Suprapubic skin (tissue), 4 donors: Measurements from ENCODE around the gene XKR8. TPM values are rescaled to one million over a fixed set of nuclear protein-coding genes. Genes with fewer than 3 reads are reported as not detected.

Source experiments
- DNase-seq, 2 donors: peaks; one replicate each; pipeline ENCODE4 v3.0.0-alpha.2; 2019; ENCODE audit warnings: low spot score in 2 of 2
- H3K27ac ChIP-seq: fragments of 200-600 bp; sonication (generic); one replicate; pipeline ENCODE4 v1.5.1; 2019
- H3K27me3 ChIP-seq: fragments of 200-600 bp; sonication (generic); one replicate; pipeline ENCODE4 v1.5.1; 2019
- H3K36me3 ChIP-seq: fragments of 200-600 bp; sonication (generic); one replicate; pipeline ENCODE4 v1.5.1; 2019
- H3K4me1 ChIP-seq: fragments of 200-600 bp; sonication (generic); one replicate; pipeline ENCODE4 v1.5.1; 2019
- H3K4me3 ChIP-seq: fragments of 200-600 bp; sonication (generic); one replicate; pipeline ENCODE4 v1.5.1; 2019; ENCODE audit warnings: mild to moderate bottlenecking
- H3K9me3 ChIP-seq: fragments of 200-600 bp; sonication (generic); one replicate; pipeline ENCODE4 v1.5.1; 2019
- EP300 ChIP-seq: sonication (generic); formaldehyde crosslinking; IDR thresholded peaks from one replicate; pipeline ENCODE4 v1.6.1; 2017; ENCODE audit warnings: antibody characterized with exemption
- POLR2A ChIP-seq, 2 donors: fragments of 450-650 bp; IDR thresholded peaks; one replicate each; pipeline ENCODE4 v1.6.1; 2017; ENCODE audit warnings: antibody characterized with exemption in 2 of 2, mild to moderate bottlenecking in 2 of 2, moderate library complexity in 2 of 2
- POLR2AphosphoS5 ChIP-seq, 3 donors: sonication (generic); formaldehyde crosslinking; IDR thresholded peaks; one replicate each; pipeline ENCODE4 v1.6.1; 2017; ENCODE audit warnings: antibody characterized with exemption in 3 of 3
- WGBS: methylation state at CpG from one replicate; pipeline ENCODE4 v1.1.5; 2018; 5-methylcytosine and 5-hydroxymethylcytosine counted together
- total RNA-seq, 4 donors: library from RNA; depleted of rRNA; stranded (reverse); fragments of >200 nt; gene quantifications; one replicate each; pipeline ENCODE4 v1.1.0, GENCODE V29; 2016
- TF ChIP-seq, protein P1 (sequence below), 2 donors: fragments of 200-600 bp in 1 of 2; fragments of 450-650 bp in 1 of 2; sonication (generic) in 1 of 2; IDR thresholded peaks; one replicate each; pipeline ENCODE4 v1.5.1; 2016 to 2019; ENCODE audit warnings: antibody characterized with exemption in 2 of 2, mild to moderate bottlenecking in 1 of 2, moderate library complexity in 1 of 2

Gene XKR8
- total RNA-seq, 4 donors from 2014 or later, result 6.1 to 7.7 (median 6.3) TPM

DNA sequence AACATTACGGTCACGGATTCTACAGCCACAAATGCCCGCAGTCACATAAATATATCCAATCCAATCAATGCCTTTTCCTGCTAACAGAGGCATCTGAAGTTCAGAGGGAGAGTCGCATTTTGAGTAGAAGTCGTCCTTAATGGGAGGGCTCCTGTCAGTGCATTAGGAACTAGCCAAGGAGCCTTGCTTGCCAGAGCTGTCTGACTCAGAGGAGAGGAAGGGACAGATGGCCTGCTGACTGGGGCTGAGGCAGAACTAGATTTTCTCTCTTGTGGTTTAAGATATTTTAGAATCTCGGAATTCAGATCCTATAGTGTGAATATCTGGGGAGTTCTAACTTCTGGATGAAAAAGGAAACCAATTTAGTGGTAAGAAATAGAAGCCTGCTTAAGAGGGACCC lies 10.6 kb downstream of the XKR8 start:
- H3K27me3 ChIP-seq, result no peaks in the 10 kb centered on the region
- H3K9me3 ChIP-seq, result no peaks in the 10 kb centered on the region
- TF ChIP-seq POLR2AphosphoS5 (IDR thresholded peaks at IDR 0.05), result no peak
- TF ChIP-seq, protein P1, sequence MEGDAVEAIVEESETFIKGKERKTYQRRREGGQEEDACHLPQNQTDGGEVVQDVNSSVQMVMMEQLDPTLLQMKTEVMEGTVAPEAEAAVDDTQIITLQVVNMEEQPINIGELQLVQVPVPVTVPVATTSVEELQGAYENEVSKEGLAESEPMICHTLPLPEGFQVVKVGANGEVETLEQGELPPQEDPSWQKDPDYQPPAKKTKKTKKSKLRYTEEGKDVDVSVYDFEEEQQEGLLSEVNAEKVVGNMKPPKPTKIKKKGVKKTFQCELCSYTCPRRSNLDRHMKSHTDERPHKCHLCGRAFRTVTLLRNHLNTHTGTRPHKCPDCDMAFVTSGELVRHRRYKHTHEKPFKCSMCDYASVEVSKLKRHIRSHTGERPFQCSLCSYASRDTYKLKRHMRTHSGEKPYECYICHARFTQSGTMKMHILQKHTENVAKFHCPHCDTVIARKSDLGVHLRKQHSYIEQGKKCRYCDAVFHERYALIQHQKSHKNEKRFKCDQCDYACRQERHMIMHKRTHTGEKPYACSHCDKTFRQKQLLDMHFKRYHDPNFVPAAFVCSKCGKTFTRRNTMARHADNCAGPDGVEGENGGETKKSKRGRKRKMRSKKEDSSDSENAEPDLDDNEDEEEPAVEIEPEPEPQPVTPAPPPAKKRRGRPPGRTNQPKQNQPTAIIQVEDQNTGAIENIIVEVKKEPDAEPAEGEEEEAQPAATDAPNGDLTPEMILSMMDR (IDR thresholded peaks at IDR 0.05), result no peak
- no peak for TF ChIP-seq EP300
- TF ChIP-seq POLR2A (IDR thresholded peaks at IDR 0.05), result no peak
- DNase-seq, result no peak
- H3K4me1 ChIP-seq, result peaks cover 37% of the 10 kb centered on the region
- H3K27ac ChIP-seq, result peak overlapping the region; percentile 80
- no peak overlapping the region for H3K4me3 ChIP-seq
- peaks cover 41% of the 10 kb centered on the region for H3K36me3 ChIP-seq
- 76% methylated on average over 6 of the region's 6 CpGs for WGBS

DNA sequence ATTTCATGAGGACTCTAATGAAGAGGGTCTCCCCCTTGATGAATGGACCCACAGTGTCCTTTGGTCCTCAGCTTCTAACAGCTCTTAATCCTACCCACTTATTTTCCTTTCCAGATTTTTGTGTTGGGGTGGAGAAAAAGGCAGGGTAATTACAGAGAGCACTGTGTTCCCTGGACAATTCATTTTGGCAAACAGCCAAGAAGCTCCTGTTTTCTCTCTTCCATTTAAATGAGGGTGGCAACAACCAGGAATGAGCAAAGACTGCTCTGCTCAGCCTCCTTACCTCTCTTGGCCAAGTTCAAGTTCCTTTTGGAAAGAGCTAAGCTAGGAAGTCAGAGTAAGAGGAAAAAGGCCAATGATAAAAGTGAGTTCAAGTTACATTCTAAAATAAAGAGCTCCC lies 11.9 kb downstream of the XKR8 start:
- TF ChIP-seq POLR2A (IDR thresholded peaks at IDR 0.05), result no peak
- TF ChIP-seq, protein P1 (IDR thresholded peaks at IDR 0.05), result no peak
- TF ChIP-seq EP300, result no peak
- no peak for TF ChIP-seq POLR2AphosphoS5 (IDR thresholded peaks at IDR 0.05)
- DNase-seq, result no peak

GRCh38 chr1:27972141-27972540 lies 12.4 kb downstream of the XKR8 start:
- H3K27me3 ChIP-seq, result no peaks in the 10 kb centered on the region
- TF ChIP-seq POLR2AphosphoS5 (IDR thresholded peaks at IDR 0.05) (no peak), EP300 (no peak), POLR2A (IDR thresholded peaks at IDR 0.05) (no peak)
- TF ChIP-seq, protein P1 (IDR thresholded peaks at IDR 0.05), result no peak
- no peak overlapping the region for H3K4me3 ChIP-seq
- no peak for DNase-seq
- no peaks in the 10 kb centered on the region for H3K9me3 ChIP-seq
- peaks cover 40% of the 10 kb centered on the region for H3K36me3 ChIP-seq
- WGBS, result 71% methylated on average over 4 of the region's 4 CpGs
- no peak overlapping the region for H3K27ac ChIP-seq
- H3K4me1 ChIP-seq, result peaks cover 36% of the 10 kb centered on the region

More for the DNA sequence above, 11.9 kb downstream of the XKR8 start:
- Histone ChIP-seq H3K9me3 (no peaks in the 10 kb centered on the region), H3K4me1 (peaks cover 37% of the 10 kb centered on the region), H3K27me3 (no peaks in the 10 kb centered on the region), H3K27ac (no peak overlapping the region), H3K4me3 (no peak overlapping the region), H3K36me3 (peaks cover 40% of the 10 kb centered on the region)

- TF ChIP-seq, protein P1 (IDR thresholded peaks at IDR 0.05), result no peak
- no peak for TF ChIP-seq EP300
- TF ChIP-seq POLR2AphosphoS5 (IDR thresholded peaks at IDR 0.05), result no peak
- TF ChIP-seq POLR2A (IDR thresholded peaks at IDR 0.05), result no peak
- 87% methylated on average over 4 of the region's 4 CpGs for WGBS
- Histone ChIP-seq H3K9me3 (no peaks in the 10 kb centered on the region), H3K4me1 (peaks cover 21% of the 10 kb centered on the region), H3K36me3 (peaks cover 41% of the 10 kb centered on the region), H3K27me3 (no peaks in the 10 kb centered on the region), H3K4me3 (no peak overlapping the region), H3K27ac (no peak overlapping the region)
- no peak for DNase-seq
Measured at GRCh38 chr1:27973771-27974416, 14.1 kb downstream of the XKR8 start.

DNA sequence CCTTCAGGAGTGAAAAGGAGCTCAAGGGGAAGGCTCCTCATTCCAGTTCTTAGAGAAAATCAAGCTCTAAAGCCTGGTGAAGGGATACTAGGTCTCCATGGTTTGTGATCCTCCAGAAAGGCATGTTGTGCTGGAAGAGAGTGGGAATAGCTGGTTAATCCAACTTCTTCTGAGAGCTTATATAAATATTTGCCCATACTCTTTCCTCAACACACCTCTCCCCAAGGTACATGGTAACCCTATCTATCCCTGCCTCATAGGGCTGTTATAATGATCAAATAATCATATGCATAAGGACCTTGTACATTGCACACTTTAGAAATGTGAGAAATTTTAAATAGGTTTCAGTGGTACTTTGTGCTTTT lies 14.6 kb downstream of the XKR8 start:
- Histone ChIP-seq H3K36me3 (peaks cover 41% of the 10 kb centered on the region), H3K4me3 (no peak overlapping the region)
- DNase-seq, result no peak

More for the DNA sequence above, 14.6 kb downstream of the XKR8 start:
- Histone ChIP-seq H3K4me1 (peaks cover 20% of the 10 kb centered on the region), H3K27me3 (no peaks in the 10 kb centered on the region), H3K27ac (no peak overlapping the region), H3K9me3 (no peaks in the 10 kb centered on the region)
- TF ChIP-seq POLR2AphosphoS5 (IDR thresholded peaks at IDR 0.05) (no peak), POLR2A (IDR thresholded peaks at IDR 0.05) (no peak), EP300 (no peak)
- TF ChIP-seq, protein P1 (IDR thresholded peaks at IDR 0.05), result no peak
